GM21737 (cell line): ENCODE measurements around the gene DICER1.

Source experiments
- ATAC-seq: cut with Tn5 transposase; IDR thresholded peaks from one replicate; pipeline ENCODE4 v1.9.1; 2021; ENCODE audit warnings: mild to moderate bottlenecking, moderate library complexity; ENCODE audit not compliant: unreplicated experiment

DICER1 gene

DNA sequence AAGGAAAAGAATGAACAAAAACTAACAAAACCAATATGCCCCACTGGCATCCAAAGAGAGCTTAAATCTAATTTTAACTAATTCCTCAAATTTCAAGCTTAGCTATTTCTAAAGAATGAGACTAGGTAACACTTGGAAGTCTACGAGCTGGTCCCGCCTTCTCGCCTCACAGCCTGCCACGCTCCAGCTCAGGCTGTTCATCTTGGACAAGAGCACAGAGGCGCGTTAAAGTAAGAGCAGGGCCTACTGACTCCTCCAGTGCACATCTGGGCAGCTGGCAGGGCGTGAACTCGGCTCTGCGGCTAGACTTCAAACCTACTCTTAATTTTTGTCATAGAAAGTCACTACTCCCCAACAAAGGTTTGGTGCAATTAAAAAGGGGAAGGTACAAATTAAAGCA is 64.6 kb downstream of the DICER1 start:
- ATAC-seq, result no peak

DNA sequence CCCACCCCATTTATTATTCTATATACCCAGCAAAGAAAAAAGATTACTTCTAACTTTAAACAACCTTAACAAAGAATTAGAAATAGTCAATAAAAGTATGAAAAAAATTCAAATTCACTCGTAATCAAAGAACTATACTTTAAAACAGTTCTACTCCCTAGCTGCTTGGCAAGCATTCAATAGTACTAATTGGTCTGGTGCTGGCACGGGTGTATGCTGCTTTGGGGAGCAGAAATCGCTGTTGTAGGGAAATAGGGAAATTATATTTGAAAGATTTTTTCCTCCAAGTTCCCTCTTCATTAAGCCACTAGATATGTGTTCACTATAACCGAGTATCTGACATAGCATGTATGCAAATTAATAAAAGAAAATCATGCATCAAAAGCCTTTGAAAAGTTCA is 65.7 kb downstream of the DICER1 start:
- no peak for ATAC-seq

DNA sequence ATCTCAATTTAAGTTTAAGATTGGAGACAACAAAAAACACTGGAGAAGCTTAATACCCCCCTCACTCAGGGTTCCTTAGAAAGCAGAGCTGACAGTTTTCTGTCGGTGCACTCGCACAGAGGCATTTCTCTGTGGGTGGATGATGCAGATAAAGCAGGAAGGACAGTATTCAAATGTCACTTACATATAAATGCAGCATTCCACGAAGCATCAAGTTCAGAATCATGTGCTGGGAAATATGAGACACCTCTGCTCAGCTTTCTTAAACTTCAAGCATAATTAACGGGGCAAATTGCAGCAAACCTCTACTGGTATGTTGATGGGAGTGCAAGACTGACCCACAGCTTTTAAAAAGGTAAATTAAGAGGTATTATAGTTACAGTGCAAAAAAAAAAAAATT is 68.7 kb downstream of the DICER1 start:
- no peak for ATAC-seq

DNA sequence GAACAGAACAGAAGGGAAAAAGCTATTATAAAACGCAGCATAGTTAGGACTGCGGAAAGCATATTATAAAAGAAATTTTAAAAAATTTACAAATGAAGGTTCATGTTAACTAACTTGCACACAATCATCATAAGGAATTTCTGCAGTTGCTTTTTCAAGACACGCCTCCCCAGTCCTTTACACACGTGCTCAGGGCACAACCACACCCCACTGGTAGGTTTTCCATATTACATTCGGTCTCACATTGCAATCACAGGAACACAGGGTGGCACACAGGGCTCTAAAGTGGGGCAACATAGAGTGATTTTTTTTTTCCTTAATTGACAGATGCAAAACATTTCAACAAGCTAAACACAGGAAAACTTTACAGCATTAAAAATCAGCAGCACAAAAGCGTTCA is 69.7 kb downstream of the DICER1 start:
- no peak for ATAC-seq

DNA sequence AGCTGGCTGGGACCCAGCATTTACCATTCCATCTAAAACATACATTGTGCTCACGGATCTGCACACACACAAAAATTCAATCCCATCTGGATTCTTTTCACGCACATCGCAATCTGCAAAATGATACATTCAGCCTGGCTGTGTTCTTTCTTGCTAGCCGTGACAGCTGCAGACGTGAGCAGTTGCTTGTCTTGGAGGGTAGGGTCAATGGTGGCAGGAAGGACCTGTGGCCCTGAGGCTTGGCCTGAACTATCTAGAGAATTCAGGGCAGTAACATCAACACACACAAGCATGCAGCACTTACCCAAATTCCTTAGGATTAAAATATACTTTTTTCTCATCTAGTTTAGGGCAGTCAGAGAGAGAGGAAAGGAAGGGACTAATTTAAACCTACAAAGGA is 72.0 kb downstream of the DICER1 start:
- no peak for ATAC-seq

DNA sequence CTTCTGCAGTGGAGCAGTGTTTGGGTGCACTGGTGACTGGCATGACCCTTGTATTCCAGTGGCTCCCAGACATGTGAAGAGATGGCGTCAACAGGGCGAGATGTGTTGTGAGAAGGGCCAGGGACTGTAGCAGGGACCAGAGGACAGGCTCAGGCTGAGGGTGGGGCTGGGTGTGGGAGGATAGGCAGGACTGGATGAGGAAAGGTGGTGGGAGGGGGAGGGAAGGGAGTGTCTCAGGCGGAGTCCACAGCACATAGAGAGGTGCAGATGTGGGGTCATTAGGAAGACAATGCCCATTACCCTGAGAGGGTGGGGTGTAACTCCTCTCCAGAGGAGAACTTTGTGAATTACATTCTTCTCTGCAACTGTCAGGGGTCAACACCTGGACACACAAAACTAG is 78.5 kb downstream of the DICER1 start:
- no peak for ATAC-seq

DNA sequence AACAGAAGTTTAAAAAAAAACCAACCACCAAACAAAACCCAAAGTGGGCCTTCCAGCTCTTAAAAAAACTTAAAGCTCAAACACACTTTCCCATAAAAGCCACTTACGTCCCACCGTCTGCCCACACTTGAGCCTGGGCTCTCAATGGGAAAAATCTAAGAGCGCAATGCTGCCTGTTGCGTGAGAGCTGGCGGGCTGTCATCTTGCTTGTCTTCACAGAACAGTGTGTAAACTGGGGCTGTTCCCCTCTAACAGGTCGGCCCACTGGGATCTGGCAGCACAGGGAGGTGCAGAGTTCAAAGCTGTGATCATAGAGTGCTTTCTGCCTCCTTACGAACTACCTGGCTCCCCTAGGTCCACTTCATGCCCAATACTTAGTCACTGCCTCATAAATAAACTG is 80.0 kb downstream of the DICER1 start:
- no peak for ATAC-seq

DNA sequence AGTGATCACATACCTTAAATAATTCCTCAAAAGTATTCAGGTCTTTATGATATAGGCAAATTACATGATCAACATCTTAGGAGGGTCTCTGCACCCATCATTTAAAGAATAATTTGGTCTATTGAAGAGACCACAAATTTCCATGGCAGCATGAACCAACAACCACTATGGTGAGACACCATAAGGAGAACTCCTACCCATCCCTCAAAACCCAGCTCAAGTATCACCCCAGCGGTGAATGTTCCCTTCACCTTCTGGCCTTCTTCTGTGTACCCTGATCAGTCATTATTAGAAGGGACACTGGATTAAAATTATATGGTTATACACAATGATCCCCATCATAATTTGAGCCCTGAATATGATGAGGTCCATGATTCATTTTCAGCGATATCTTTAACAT is 81.5 kb downstream of the DICER1 start:
- no peak for ATAC-seq

DNA sequence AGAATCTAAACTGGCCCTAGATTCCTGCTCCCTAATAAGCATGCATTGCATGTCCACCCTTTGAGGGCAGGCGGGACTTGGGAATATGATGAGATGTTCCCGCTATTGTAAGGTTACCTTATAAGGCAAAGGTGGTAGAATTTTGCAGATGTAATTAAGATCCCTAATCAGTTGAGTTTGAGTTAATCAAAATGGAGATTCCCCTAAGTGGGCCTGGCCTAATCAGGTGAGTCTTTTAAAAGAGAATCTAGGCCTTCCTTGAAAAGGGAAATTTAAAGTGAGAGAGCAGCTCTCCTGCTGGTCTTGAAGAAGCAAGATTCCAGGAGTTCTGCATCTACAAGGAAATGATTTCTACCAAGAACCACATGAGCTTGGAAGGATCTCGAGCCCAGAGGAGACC is 83.4 kb downstream of the DICER1 start:
- ATAC-seq, result no peak

DNA sequence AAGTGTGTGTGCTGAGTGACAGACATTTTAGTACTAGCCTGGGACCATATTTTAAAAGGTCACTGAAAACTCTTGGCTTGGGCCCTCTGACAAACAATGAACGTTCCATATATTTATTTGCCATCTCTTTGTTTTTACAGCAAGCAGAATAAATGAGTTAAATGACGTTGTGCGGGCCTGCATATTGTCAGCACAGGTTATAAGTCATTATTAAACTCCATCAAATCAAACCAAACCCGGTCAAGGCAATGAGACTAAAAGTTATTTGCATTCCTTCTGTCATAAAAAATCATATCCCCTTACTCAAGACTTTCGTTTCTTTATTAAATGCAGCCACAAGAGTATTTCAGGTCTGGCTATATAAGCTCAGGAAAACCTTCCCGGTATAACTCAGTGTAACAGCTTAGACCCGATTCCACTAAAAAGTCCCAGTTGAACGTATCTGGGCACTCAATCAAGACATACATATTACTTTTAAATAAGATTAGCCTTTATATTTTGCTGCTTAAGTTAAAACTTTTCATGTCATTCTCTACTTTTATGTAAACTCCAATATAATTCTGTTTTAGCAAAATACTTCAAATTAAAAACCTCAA is 84.9 kb downstream of the DICER1 start:
- no peak for ATAC-seq

DNA sequence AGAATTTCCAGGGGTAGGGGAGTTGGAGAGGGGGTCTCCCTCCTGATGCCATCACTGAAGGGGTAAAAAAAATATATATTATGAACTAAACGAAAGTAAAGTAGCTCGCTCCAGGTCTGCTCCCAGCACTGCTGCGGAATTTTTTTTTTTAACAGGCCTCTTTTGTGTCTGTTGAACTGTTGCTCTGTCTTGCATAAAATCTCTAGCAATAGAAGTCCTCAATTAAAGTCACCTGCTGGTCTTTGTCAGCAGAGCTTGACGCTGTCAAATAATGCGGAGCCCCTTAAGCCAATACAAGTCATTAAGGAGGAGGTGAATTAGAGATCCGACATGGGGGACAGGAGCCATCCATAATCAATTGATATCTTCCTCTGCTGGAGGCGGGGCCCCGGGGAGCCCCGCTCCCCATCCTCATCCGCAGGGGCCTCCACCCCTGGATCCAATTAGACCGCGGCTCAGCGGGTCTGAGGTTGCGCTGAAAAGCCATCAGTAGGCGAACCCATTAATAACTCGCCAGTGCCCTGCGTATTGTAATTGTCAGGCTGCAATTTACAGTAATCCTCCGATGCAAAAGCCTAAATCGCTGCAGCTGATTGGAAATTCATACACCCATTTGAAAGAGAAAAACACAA is 85.6 kb downstream of the DICER1 start:
- no peak for ATAC-seq

DNA sequence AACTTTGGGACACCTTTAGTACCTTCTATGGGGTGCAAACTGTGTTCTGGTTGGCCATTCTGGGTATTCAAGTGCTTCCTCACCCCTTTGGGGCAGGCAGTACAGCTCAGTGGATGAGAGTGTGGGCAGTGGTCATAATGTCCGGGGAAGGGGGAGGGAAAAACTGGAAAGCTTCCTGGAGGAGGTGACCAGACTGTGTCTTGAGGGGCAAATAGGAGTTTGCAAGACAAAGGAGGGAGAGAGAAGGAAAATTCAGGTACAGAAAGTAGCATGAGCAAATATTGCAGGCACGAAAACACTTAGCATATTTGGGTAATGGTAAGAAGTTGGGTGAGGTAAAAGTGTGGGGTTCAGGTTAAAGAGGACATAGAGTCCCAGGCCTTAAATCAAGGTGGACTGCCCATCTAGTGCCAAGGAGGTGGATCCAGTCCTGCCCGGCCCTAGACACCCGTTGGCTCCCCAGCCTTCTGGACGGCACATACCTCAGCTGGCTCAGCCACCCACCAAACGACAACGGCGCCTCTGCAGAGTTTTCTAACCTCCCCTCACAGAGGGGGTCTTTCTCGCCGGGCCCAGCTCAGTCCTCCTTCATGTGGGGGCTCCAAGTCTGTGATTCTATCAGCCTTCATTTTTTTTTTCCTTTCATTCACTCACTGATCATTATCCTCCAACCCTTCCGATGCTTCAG is 86.4 kb downstream of the DICER1 start:
- ATAC-seq, result no peak

DNA sequence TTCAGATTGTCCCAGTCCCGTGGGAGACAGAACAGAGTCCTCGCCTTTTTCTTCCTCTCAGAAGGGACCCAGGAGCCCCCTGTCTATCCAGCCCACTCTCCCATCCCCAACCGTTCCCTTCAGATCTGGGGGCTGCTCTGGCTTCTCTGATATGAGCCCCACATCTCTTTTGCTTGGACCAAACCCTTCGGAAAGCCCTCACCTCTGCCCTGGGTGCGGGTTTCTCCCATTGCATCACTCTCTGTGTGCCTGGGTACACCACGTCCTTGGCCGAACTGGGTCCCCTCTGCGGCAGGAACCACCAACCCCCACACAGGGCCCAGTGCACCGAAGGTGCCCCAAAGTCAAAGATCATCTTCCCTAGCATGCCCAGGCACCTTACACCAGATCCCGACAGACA is 87.8 kb downstream of the DICER1 start:
- ATAC-seq, result no peak

DNA sequence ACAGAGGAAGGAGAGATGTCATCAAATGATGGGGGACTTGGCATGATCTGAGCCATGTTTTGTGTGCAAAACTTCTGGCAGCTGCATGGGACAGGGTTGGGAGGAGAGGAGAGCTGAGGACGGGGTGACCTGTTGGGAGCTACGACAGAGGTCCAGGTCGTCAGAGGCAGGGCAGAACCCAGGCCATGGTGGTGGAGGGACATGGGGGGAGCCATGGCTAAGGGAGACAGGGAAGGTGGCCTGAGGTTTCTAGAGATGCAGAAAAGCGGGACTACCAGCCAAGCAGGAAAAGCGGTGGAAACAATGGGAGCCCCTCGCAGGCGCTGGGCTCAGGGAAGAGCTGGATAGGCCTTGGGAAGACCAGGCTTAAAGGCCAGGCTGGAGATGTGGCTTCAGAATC is 88.3 kb downstream of the DICER1 start:
- no peak for ATAC-seq

DNA sequence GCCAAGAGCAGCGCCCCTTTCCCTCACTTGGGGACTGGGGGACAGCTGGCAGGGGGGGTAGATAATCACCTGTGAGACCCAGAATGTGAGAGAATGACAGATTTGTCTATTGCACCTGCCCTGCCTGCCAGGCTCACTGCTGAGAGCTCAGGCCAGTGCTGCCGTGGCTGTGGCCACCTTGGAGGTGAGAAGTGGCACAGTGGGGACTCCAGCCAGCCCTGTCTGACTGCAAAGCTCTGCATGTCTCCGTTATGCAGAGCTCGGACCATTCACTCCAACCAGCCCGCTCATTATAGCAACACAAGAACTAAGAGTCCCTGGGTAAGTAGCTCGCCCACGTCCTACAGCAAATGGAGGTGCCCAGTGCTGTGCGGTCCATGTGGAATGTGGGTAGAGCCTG is 88.8 kb downstream of the DICER1 start:
- no peak for ATAC-seq

DNA sequence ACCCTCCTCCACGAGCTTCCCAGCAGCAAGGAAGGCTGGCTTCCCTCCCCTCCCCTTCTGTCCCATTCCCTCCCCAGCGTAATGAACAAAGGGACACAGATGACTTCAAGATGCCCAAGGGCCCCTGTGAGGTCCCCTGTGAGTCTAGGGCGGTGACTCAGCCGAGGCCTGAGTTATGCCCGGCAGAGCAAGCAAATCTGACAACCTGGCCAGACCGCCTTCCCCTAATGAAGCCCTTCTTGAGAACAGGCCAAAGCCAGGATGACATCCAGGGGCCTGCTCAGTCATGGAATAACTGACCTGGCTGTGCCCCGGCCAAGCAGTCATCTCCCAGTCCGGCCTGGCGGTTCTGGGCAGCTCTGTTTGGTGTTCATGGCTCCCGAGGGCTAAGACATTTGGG is 89.2 kb downstream of the DICER1 start:
- ATAC-seq, result no peak

DNA sequence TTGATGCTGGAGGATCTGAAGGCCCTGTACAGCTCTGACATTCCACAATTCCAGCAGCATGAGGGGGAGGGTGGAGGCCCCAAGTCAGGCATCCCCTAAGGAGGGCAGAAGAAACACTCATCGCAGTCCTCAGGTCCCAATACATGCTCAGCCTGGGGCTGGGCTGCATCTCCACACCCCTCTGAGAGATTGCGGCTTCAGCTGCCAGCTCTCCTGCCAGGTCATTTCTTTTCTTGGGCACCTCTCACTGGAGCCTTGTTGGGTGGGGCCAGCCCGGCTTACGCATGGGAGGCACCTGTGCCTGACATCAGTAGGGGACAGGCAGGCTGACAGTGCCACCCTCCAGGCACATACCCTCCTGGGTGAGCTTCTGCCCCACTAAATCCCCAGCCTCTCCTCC is 89.8 kb downstream of the DICER1 start:
- ATAC-seq, result no peak

DNA sequence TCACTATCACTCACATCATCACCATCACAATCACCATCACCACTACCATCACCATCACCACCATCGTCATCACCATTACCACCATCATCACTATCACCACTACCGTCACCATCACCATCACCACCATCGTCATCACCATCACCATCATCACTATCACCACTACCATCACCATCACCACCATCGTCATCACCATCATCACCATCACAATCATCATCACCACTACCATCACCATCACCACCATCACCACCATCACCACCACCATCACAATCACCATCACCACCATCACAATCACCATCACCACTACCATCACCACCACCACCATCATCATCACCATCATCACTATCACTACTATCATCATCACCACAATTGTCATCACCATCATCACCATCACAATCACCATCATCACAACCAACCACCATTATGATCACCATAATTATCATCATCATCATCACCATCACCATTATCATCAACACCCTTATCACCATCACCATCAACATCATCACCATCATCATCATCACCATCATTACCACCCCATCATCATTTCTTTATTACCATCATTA is 90.8 kb downstream of the DICER1 start:
- no peak for ATAC-seq

DNA sequence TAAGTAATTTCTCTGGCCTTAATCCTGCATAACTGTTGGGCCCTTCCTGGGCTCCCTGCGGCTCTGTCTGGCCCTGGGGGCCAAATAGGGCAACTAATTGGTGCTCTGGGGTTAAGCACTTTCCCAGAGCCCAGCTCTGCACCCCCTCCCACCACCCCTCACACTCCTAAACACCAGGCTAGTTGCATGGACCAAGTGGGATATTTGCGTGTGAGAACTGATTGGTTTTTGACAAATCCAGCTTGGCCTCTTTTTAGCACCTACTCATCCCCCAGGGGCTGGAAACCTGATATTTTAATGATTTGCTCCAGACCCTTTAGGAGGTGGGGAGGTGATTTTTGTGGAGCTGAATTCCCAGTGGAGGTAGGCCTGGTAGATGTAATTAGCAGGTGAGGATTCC is 91.9 kb downstream of the DICER1 start:
- no peak for ATAC-seq

DNA sequence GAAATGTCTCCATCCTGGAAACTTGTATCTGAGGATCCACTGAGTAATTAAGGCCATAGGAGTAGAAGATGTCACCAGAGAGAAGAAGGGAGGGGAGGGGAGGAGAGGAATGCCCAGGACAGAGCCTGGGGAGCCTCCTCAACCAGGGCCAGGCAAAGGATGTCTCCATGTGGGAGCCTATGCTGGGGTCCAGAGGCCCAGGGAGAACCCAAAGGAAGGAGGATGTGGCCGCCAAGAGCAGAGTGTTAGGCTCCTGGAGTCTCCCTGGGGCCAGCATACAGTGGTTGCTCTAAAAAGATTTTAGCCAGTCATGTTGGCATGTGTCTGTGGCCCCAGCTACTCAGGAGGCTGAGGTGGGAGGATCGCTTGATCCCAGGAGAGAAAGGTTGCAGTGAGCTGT is 92.6 kb downstream of the DICER1 start:
- ATAC-seq, result no peak

DNA sequence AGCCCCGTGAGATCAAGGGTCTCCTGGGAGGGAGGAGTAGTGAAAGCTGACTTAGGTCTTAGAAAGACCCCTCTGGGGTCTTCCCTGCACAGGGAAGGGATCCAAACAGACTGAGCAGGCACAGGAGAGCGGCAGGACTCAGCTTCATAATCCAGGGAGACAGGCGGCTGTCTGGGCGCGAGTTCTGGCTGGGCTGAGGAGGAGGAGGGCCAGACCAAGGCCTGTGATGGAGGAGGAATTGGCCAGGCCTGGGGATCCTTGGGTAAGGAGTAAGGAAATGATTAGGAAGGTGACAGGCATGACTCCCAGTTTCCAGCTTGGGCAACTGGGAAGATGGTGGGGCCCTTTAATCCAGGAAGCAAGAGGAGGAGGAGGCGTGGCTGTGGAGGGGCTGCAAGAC is 93.1 kb downstream of the DICER1 start:
- no peak for ATAC-seq

DNA sequence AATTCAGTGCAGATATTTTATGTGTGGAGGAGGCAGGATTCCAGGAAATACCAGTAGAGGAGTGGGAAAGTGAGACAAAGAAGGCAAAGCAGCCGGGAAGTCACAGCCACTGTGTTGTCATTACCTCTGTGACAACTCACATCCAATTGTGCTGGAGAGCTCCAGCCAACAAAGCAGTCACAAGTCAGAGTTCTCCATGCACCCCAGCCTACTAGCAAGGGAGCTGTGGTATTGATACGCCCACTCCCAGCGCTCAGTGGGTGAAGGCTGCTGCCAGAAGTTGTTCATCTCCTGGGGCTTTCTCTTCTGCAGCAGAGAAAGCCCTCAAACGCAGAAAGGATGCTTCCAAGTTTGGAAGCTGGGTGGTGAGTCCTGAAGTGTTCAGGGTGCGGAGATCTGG is 93.9 kb downstream of the DICER1 start:
- no peak for ATAC-seq
